ENCODE data around the gene PIGM. TPM values are rescaled to one million over a fixed set of nuclear protein-coding genes. Genes with fewer than 3 reads are reported as not detected.

PIGM gene
- total RNA-seq, 2 experiments from 2014 or later, result 3.9 to 4.0 TPM

DNA sequence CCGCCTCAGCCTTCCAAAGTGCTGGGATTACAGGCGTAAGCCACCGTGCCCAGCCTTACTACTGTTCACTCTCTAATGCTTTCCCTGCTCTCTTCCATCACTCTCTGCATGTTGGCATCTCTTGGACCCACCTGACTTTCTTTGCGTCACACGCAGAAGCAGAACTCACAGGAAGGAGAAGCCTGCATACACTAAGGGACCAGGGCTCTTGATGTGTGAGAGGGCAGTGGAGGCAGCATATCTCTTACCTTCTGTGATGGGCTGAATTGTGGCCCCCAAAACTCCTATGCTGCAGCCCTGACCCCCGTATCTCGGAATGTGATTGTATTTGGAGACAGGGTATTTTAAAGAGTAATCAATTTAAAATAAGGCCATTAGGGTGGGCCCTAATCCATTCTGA lies 51.0 kb downstream of the PIGM start:
- Mint-ChIP-seq H3K4me3 (no peak overlapping the region), H3K27me3 (peaks cover 27% of the 10 kb centered on the region), H3K4me1 (ENCODE audit: low read depth) (no peaks in the 10 kb centered on the region), H3K9me3 (no peaks in the 10 kb centered on the region), H3K27ac (no peak overlapping the region), H3K36me3 (ENCODE audit: low read depth) (no peaks in the 10 kb centered on the region)
- TF ChIP-seq, protein P1, sequence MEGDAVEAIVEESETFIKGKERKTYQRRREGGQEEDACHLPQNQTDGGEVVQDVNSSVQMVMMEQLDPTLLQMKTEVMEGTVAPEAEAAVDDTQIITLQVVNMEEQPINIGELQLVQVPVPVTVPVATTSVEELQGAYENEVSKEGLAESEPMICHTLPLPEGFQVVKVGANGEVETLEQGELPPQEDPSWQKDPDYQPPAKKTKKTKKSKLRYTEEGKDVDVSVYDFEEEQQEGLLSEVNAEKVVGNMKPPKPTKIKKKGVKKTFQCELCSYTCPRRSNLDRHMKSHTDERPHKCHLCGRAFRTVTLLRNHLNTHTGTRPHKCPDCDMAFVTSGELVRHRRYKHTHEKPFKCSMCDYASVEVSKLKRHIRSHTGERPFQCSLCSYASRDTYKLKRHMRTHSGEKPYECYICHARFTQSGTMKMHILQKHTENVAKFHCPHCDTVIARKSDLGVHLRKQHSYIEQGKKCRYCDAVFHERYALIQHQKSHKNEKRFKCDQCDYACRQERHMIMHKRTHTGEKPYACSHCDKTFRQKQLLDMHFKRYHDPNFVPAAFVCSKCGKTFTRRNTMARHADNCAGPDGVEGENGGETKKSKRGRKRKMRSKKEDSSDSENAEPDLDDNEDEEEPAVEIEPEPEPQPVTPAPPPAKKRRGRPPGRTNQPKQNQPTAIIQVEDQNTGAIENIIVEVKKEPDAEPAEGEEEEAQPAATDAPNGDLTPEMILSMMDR (IDR thresholded peaks at IDR 0.05), result no peak
- ATAC-seq (no peak), DNase-seq (no peak)
- CTCF ChIA-PET, result no interaction called here
- POLR2A ChIA-PET, result no interaction called here
- intact Hi-C loops (cut with micrococcal nuclease), result no loop called here

DNA sequence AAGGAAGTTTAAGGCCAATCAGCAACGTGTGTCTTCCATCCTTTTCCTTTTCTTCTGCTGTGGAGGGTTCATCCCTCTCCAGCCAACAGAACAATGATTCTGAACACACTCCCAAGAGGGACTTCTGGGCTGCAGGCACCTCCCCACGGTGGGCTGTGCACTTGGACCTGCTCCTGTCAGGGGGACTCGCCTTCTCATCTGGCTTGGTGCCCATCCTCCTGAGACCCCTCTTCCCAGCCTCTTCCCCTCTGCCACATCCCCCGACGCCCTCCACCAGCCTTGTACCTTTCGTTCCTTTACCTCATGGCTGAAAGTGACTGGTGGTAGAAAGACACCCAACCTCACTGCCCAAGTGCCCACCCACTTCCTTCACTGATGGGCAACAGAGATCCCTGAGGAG lies 51.7 kb downstream of the PIGM start:
- intact Hi-C loops (cut with micrococcal nuclease), result no loop called here
- TF ChIP-seq, protein P1 (IDR thresholded peaks at IDR 0.05), result no peak
- Mint-ChIP-seq H3K4me3 (no peak overlapping the region), H3K27ac (no peak overlapping the region), H3K27me3 (peaks cover 27% of the 10 kb centered on the region), H3K9me3 (no peaks in the 10 kb centered on the region), H3K36me3 (ENCODE audit: low read depth) (no peaks in the 10 kb centered on the region), H3K4me1 (ENCODE audit: low read depth) (no peaks in the 10 kb centered on the region)
- ChIA-PET CTCF (no interaction called here), POLR2A (interaction anchor here (0.6 kb wide), 1 partner anchor 25 kb away, joined by 3 read pairs; no protein-coding TSS in a partner anchor)
- ATAC-seq (no peak), DNase-seq (no peak)

DNA sequence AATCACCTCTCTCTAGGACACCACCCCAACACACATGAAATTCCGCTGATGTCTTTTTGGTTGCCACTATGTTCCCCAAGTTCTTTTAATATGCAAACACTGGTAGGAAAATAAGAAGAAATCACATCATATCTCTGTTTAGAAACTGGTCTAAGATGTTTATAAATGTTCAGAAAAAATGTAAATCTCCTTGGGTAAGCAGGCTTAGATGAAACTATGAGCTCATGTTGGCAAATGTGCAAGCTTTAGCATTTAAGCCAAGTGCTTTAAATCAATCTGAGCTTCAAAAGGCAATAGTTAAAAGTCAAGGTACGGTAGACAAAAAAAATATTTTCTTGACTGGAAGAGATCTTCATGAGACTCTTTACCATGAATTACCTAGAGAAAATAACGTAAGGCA lies 52.5 kb downstream of the PIGM start:
- Mint-ChIP-seq H3K36me3 (ENCODE audit: low read depth) (no peaks in the 10 kb centered on the region), H3K4me1 (ENCODE audit: low read depth) (no peaks in the 10 kb centered on the region), H3K9me3 (no peaks in the 10 kb centered on the region), H3K27me3 (peaks cover 25% of the 10 kb centered on the region), H3K4me3 (no peak overlapping the region), H3K27ac (no peak overlapping the region)
- intact Hi-C loops (cut with micrococcal nuclease), result no loop called here
- DNase-seq (no peak), ATAC-seq (no peak)
- CTCF ChIA-PET, result no interaction called here
- TF ChIP-seq, protein P1 (IDR thresholded peaks at IDR 0.05), result no peak
- POLR2A ChIA-PET, result no interaction called here

DNA sequence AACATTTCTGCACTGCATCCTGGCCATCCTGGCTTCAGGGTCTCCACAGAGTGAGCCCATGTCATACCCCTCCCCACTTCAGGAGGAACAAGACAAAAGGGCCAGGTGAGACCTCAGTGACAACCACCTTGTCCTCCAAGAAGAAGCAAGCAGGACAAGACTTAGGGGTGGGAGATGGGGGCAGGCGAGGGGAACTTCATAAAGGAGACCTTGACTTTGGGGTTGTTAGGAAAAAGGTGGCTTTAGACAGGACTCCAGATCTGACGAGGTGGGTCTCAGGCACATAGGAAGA lies 53.7 kb downstream of the PIGM start:
- Mint-ChIP-seq H3K9me3 (no peaks in the 10 kb centered on the region), H3K27me3 (peaks cover 23% of the 10 kb centered on the region), H3K36me3 (ENCODE audit: low read depth) (no peaks in the 10 kb centered on the region), H3K4me3 (no peak overlapping the region), H3K4me1 (ENCODE audit: low read depth) (no peaks in the 10 kb centered on the region), H3K27ac (no peak overlapping the region)
- ChIA-PET POLR2A (no interaction called here), CTCF (interaction anchor here (3.0 kb wide), 1 partner anchor 30 kb away, joined by 8 read pairs; no protein-coding TSS in a partner anchor)
- no peak for ATAC-seq
- TF ChIP-seq, protein P1 (IDR thresholded peaks at IDR 0.05), result no peak
- intact Hi-C loops (cut with micrococcal nuclease), result no loop called here
- DNase-seq, result no peak

DNA sequence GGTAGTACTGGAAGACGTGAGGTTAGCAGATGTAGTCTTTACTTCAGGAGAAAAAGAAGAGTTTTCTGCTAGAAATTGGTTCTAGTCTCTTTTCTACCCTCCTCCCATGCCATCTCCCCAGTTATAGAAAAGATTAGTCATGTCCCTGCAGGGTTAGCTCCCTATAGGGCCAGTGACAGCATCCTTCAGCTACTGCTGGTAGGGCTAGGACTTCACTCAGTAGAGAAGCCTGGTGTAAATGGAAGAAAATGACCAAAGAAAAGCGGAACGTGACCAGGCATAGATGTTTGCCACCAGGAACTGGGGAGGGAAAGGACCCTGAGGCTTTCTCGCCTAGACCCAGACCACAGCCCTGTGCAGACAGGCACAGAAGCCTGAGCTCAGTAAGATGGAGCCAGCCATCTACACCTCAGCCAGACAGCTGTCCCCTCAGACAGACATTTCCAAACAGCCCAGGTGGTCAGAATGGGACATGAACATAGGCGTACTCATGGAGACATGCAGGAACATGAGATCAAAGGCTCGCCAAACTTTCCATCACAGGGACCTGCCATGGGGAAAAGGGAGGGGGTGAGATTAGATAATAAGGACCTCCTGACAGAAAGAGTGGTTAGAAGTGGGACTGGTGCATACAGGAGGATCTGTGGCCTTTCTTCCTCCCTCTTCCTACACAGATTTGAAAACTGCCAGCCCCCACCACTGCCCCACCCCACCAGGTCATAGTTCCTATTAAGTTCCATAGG lies 54.3 kb downstream of the PIGM start:
- ChIA-PET POLR2A (no interaction called here), CTCF (interaction anchor here (1.0 to 3.0 kb wide), 3 partner anchors 30 to 101 kb away, joined by 3 to 8 read pairs (median 3); no protein-coding TSS in a partner anchor)
- H3K9me3 Mint-ChIP-seq, result no peaks in the 10 kb centered on the region
- intact Hi-C loops (cut with micrococcal nuclease), result no loop called here
- H3K27me3 Mint-ChIP-seq, result peaks cover 22% of the 10 kb centered on the region
- no peaks in the 10 kb centered on the region for H3K4me1 Mint-ChIP-seq (ENCODE audit: low read depth)
- H3K4me3 Mint-ChIP-seq, result no peak overlapping the region
- H3K27ac Mint-ChIP-seq, result no peak overlapping the region
- TF ChIP-seq, protein P1 (IDR thresholded peaks at IDR 0.05), result no peak
- H3K36me3 Mint-ChIP-seq (ENCODE audit: low read depth), result no peaks in the 10 kb centered on the region
- DNase-seq, result no peak
- ATAC-seq, result no peak

Other genes starting within 250 kb of the PIGM start
- under 1 TPM in 1 of 2 experiments, not detected in 1; 0.20 TPM for gene FCRL6, start 229.6 kb downstream of the PIGM start, total RNA-seq
- gene SLAMF8, start 205.1 kb downstream of the PIGM start, total RNA-seq, result under 1 TPM; 0.54 TPM
- gene VSIG8, start 169.3 kb downstream of the PIGM start, total RNA-seq, result not detected
- 1 to 10 TPM; 1.3 to 1.4 TPM for gene CFAP45, start 131.8 kb downstream of the PIGM start, total RNA-seq
- gene TAGLN2, start 106.5 kb downstream of the PIGM start, total RNA-seq, result 100 to 1,000 TPM; 475 to 482 TPM
- gene IGSF9, start 86.4 kb downstream of the PIGM start, total RNA-seq, result under 1 TPM in 1 of 2 experiments, not detected in 1; 0.07 TPM
- not detected for gene SLAMF9, start 77.8 kb downstream of the PIGM start, total RNA-seq
- under 1 TPM; 0.14 to 0.29 TPM for gene KCNJ10, start 38.2 kb upstream of the PIGM start, total RNA-seq
- gene KCNJ9, start 49.5 kb upstream of the PIGM start, total RNA-seq, result not detected
- gene IGSF8, start 66.6 kb upstream of the PIGM start, total RNA-seq, result 10 to 100 TPM; 48.0 to 49.5 TPM
- not detected for gene ATP1A2, start 83.8 kb upstream of the PIGM start, total RNA-seq
- gene ATP1A4, start 119.6 kb upstream of the PIGM start, total RNA-seq, result not detected
- gene CASQ1, start 158.6 kb upstream of the PIGM start, total RNA-seq, result not detected
- gene PEA15, start 173.4 kb upstream of the PIGM start, total RNA-seq, result 10 to 100 TPM; 31.8 to 34.1 TPM
- 100 to 1,000 TPM; 116 TPM for gene DCAF8, start 230.6 kb upstream of the PIGM start, total RNA-seq